Common myeloid progenitor, CD34-positive (primary cell): Measurements from ENCODE around the gene XRCC6.

Source experiments
- CTCF ChIA-PET: fragments of 350-600 bp; sonication (Branson Sonifier 250); formaldehyde crosslinking; loops from one replicate; lab custom pipeline; 2021; ENCODE audit warnings: antibody characterized with exemption; lab: Charles Lee
- POLR2A ChIA-PET: fragments of 350-600 bp; sonication (Branson Sonifier 250); formaldehyde crosslinking; loops from one replicate; lab custom pipeline; 2021; ENCODE audit warnings: antibody characterized with exemption; lab: Charles Lee
- DNase-seq, 3 donors: peaks; one replicate each; pipeline versions ENCODE4 v3.0.0 to v3.0.0-alpha.2; 2013
- H3K27ac ChIP-seq, 2 experiments: 1 replicate in 1 of 2; 2 replicates in 1 of 2; pipeline ENCODE4 v1.7.0; 2013; ENCODE audit warnings: inconsistent platforms in 2 of 2, low read length in 2 of 2, mild to moderate bottlenecking in 2 of 2, low read depth in 1 of 2, moderate library complexity in 1 of 2; ENCODE audit not compliant: severe bottlenecking in 2 of 2, insufficient read depth in 1 of 2, poor library complexity in 1 of 2
- H3K27me3 ChIP-seq, 5 experiments: replicated peaks in 2 of 5; 1 replicate in 3 of 5; 2 replicates in 2 of 5; pipeline versions ENCODE4 v1.6.1 to v1.7.0; 2013; ENCODE audit warnings: low read length in 4 of 5, mild to moderate bottlenecking in 2 of 5, moderate library complexity in 2 of 5, inconsistent platforms in 1 of 5; ENCODE audit not compliant: insufficient read depth in 5 of 5, control insufficient read depth in 4 of 5
- H3K36me3 ChIP-seq, 4 experiments: 1 replicate in 2 of 4; 2 replicates in 2 of 4; pipeline versions ENCODE4 v1.6.1 to v1.7.0; 2013; ENCODE audit warnings: low read length in 3 of 4, control low read depth in 1 of 4, mild to moderate bottlenecking in 1 of 4; ENCODE audit not compliant: control insufficient read depth in 4 of 4, insufficient read depth in 4 of 4
- H3K4me1 ChIP-seq, 4 experiments: 1 replicate in 3 of 4; 2 replicates in 1 of 4; pipeline versions ENCODE4 v1.6.1 to v1.7.1; 2013; ENCODE audit warnings: low read length in 3 of 4, mild to moderate bottlenecking in 3 of 4, control low read depth in 1 of 4, inconsistent platforms in 1 of 4, moderate library complexity in 1 of 4; ENCODE audit not compliant: control insufficient read depth in 4 of 4, insufficient read depth in 4 of 4; ENCODE audit errors: control extremely low read depth in 1 of 4
- H3K4me3 ChIP-seq, 7 experiments: 1 replicate in 4 of 7; 2 replicates in 3 of 7; pipeline versions ENCODE4 v1.5.1 to v1.7.0; 2013; ENCODE audit warnings: mild to moderate bottlenecking in 7 of 7, low read length in 6 of 7, moderate library complexity in 6 of 7, inconsistent platforms in 2 of 7, low read depth in 2 of 7, control low read depth in 1 of 7; ENCODE audit not compliant: insufficient read depth in 4 of 7, control insufficient read depth in 1 of 7; ENCODE audit errors: extremely low read depth in 1 of 7
- H3K9me3 ChIP-seq, 5 experiments: 1 replicate in 4 of 5; 2 replicates in 1 of 5; pipeline versions ENCODE4 v1.6.1 to v1.7.1; 2013; ENCODE audit warnings: low read length in 4 of 5, mild to moderate bottlenecking in 2 of 5, inconsistent platforms in 1 of 5, low read depth in 1 of 5, moderate library complexity in 1 of 5; ENCODE audit not compliant: control insufficient read depth in 4 of 5, insufficient read depth in 2 of 5; ENCODE audit errors: control extremely low read depth in 1 of 5
- WGBS: methylation state at CpG from one replicate; pipeline ENCODE4 v1.1.5; 2013; ENCODE audit not compliant: insufficient coverage; 5-methylcytosine and 5-hydroxymethylcytosine counted together

The XRCC6 gene

DNA sequence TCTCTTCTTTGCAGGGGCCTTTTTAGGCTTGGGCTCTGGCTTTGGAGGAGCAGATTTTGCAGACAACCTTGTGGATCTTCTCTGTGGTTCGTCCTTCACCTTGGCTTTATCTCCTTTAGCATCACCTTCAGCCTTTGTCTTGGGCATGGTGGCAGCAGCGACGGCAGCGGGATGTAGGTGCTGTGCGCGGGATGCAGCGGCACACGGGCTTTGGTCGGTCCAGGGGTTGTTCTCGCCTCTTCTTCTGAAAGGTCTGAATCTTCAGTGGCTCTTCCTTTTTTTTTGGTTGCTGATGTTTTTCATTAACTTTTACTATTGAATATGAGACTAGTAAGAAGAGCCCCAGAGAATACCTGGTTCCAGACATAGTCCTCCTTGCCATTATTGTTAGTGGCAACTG lies 88.2 kb downstream of the XRCC6 start:
- POLR2A ChIA-PET, result no interaction called here
- H3K27ac ChIP-seq, result no peak overlapping the region
- no peaks in the 10 kb centered on the region for H3K36me3 ChIP-seq
- no peaks in the 10 kb centered on the region for H3K9me3 ChIP-seq
- CTCF ChIA-PET, result no interaction called here
- WGBS, result 78% methylated on average over 1 of the region's 10 CpGs
- no peak overlapping the region for H3K4me3 ChIP-seq
- H3K27me3 ChIP-seq, result no peaks in the 10 kb centered on the region
- DNase-seq, result no peak
- no peaks in the 10 kb centered on the region for H3K4me1 ChIP-seq

DNA sequence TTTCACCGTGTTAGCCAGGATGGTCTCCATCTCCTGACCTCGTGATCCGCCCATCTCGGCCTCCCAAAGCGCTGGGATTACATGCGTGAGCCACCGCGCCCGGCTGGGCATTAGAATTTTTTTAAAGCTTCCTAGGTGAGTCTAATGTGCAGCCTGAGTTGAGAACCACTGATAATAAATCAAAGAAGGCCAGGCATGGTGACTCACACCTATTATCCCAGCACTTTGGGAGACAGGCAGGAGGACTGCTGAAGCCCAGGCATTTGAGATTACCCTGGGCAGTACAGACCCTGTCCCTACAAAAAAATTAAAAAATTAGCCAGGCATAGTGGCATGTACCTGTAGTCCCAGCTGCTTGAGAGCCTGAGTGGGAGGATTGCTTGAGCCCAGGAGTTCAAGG lies 91.9 kb downstream of the XRCC6 start:
- DNase-seq, result no peak
- ChIA-PET POLR2A (no interaction called here), CTCF (interaction anchor here (1.0 to 3.1 kb wide), 2 partner anchors 16 to 34 kb away, joined by 3 to 14 read pairs; no protein-coding TSS in a partner anchor)
- Histone ChIP-seq H3K9me3 (no peaks in the 10 kb centered on the region), H3K4me1 (no peaks in the 10 kb centered on the region), H3K36me3 (no peaks in the 10 kb centered on the region), H3K27me3 (no peaks in the 10 kb centered on the region), H3K27ac (no peak overlapping the region), H3K4me3 (no peak overlapping the region)
- WGBS, result 94% methylated on average over 9 of the region's 9 CpGs
